ENCODE measurements around the gene KCTD13. TPM values are rescaled to one million over a fixed set of nuclear protein-coding genes. Genes with fewer than 3 reads are reported as not detected.
"Not testable (repeated sequence)": the region's sequence is repeated elsewhere in the genome, so short reads cannot be mapped to it uniquely, and the experiment has no call there.

The KCTD13 gene
- total RNA-seq, 1 experiment from 2014 or later, result 8.2 TPM

- Histone ChIP-seq H3K4me1 (ENCODE audit: insufficient read depth, low read length) (no peaks in the 10 kb centered on the region), H3K79me2 (ENCODE audit: low read length) (no peaks in the 10 kb centered on the region), H3K27ac (ENCODE audit: low read length) (no peak overlapping the region), H4K20me1 (ENCODE audit: low read length) (no peaks in the 10 kb centered on the region), H3K4me2 (ENCODE audit: low read length) (no peak overlapping the region), H3K4me3 (ENCODE audit: low read length) (no peak overlapping the region), H3K27me3 (ENCODE audit: low read length) (no peaks in the 10 kb centered on the region), H3K9me3 (ENCODE audit: low read length) (no peaks in the 10 kb centered on the region), H3K9ac (ENCODE audit: low read length) (no peak overlapping the region), H3K9me2 (replicated peaks; ENCODE audit: low read length) (no peaks in the 10 kb centered on the region), H3K36me3 (ENCODE audit: low read depth, low read length) (no peaks in the 10 kb centered on the region), H3F3A (ENCODE audit: low read length, unreplicated experiment) (no peaks in the 10 kb centered on the region), H2AFZ (ENCODE audit: low read length) (no peak overlapping the region)
- no peak for ATAC-seq
- no peak for DNase-seq
- CTCF ChIA-PET, result no interaction called here
- TF ChIP-seq EZH2 (IDR thresholded peaks at IDR 0.05; ENCODE audit: low read length, unreplicated experiment) (no peak), CTCF (conservative IDR thresholded peaks at IDR 0.05; ENCODE audit: low read depth, low read length) (no peak), EZH2phosphoT487 (IDR thresholded peaks at IDR 0.05; ENCODE audit: borderline replicate concordance, low read length) (no peak)
- intact Hi-C loops (cut with micrococcal nuclease), result no loop called here
- POLR2A ChIA-PET (ENCODE audit: unreplicated experiment), result no interaction called here
- BruUV-seq (replicated peaks), result no TSS peak
Observed at GRCh38 chr16:29875206-29875605, 50.8 kb downstream of the KCTD13 start.

- Histone ChIP-seq H3K9ac (ENCODE audit: low read length) (no peak overlapping the region), H3K4me3 (ENCODE audit: low read length) (no peak overlapping the region), H3K9me2 (replicated peaks; ENCODE audit: low read length) (no peaks in the 10 kb centered on the region), H3K4me1 (ENCODE audit: insufficient read depth, low read length) (no peaks in the 10 kb centered on the region), H3F3A (ENCODE audit: low read length, unreplicated experiment) (no peaks in the 10 kb centered on the region), H3K4me2 (ENCODE audit: low read length) (no peak overlapping the region), H2AFZ (ENCODE audit: low read length) (no peak overlapping the region), H3K27ac (ENCODE audit: low read length) (no peak overlapping the region), H3K9me3 (ENCODE audit: low read length) (no peaks in the 10 kb centered on the region), H4K20me1 (ENCODE audit: low read length) (no peaks in the 10 kb centered on the region), H3K79me2 (ENCODE audit: low read length) (no peaks in the 10 kb centered on the region), H3K27me3 (ENCODE audit: low read length) (no peaks in the 10 kb centered on the region), H3K36me3 (ENCODE audit: low read depth, low read length) (no peaks in the 10 kb centered on the region)
- ChIA-PET CTCF (no interaction called here), POLR2A (ENCODE audit: unreplicated experiment) (no interaction called here)
- intact Hi-C loops (cut with micrococcal nuclease), result no loop called here
- TF ChIP-seq EZH2 (IDR thresholded peaks at IDR 0.05; ENCODE audit: low read length, unreplicated experiment) (no peak), CTCF (conservative IDR thresholded peaks at IDR 0.05; ENCODE audit: low read depth, low read length) (no peak)
- DNase-seq (no peak), ATAC-seq (no peak)
- BruUV-seq (replicated peaks), result no TSS peak
Observed at GRCh38 chr16:29873319-29873718, 52.7 kb downstream of the KCTD13 start.

- Histone ChIP-seq H3K9ac (ENCODE audit: low read length) (no peak overlapping the region), H3K27me3 (ENCODE audit: low read length) (no peaks in the 10 kb centered on the region), H3K9me2 (replicated peaks; ENCODE audit: low read length) (no peaks in the 10 kb centered on the region), H3K4me1 (ENCODE audit: insufficient read depth, low read length) (no peaks in the 10 kb centered on the region), H2AFZ (ENCODE audit: low read length) (no peak overlapping the region), H3K79me2 (ENCODE audit: low read length) (no peaks in the 10 kb centered on the region), H4K20me1 (ENCODE audit: low read length) (no peaks in the 10 kb centered on the region), H3K4me3 (ENCODE audit: low read length) (no peak overlapping the region), H3K27ac (ENCODE audit: low read length) (no peak overlapping the region), H3K36me3 (ENCODE audit: low read depth, low read length) (no peaks in the 10 kb centered on the region), H3K9me3 (ENCODE audit: low read length) (no peaks in the 10 kb centered on the region), H3K4me2 (ENCODE audit: low read length) (no peak overlapping the region), H3F3A (ENCODE audit: low read length, unreplicated experiment) (no peaks in the 10 kb centered on the region)
- ATAC-seq (no peak), DNase-seq (no peak)
- no TSS peak for BruUV-seq (replicated peaks)
- POLR2A ChIA-PET (ENCODE audit: unreplicated experiment), result no interaction called here
- CTCF ChIA-PET, result no interaction called here
- TF ChIP-seq EZH2 (IDR thresholded peaks at IDR 0.05; ENCODE audit: low read length, unreplicated experiment), result no peak
- no peak for TF ChIP-seq CTCF (conservative IDR thresholded peaks at IDR 0.05; ENCODE audit: low read depth, low read length)
- intact Hi-C loops (cut with micrococcal nuclease), result no loop called here
Observed at GRCh38 chr16:29871822-29872546, 54.0 kb downstream of the KCTD13 start.

- ATAC-seq; H3K79me2 ChIP-seq (ENCODE audit: low read length); DNase-seq; H3F3A ChIP-seq (ENCODE audit: low read length, unreplicated experiment); CTCF ChIA-PET; POLR2A ChIA-PET (ENCODE audit: unreplicated experiment); H3K9ac ChIP-seq (ENCODE audit: low read length); H3K9me3 ChIP-seq (ENCODE audit: low read length); H2AFZ ChIP-seq (ENCODE audit: low read length); intact Hi-C loops (cut with micrococcal nuclease); H3K27ac ChIP-seq (ENCODE audit: low read length); H4K20me1 ChIP-seq (ENCODE audit: low read length); H3K27me3 ChIP-seq (ENCODE audit: low read length); H3K36me3 ChIP-seq (ENCODE audit: low read depth, low read length); H3K9me2 ChIP-seq (replicated peaks; ENCODE audit: low read length); H3K4me1 ChIP-seq (ENCODE audit: insufficient read depth, low read length); H3K4me3 ChIP-seq (ENCODE audit: low read length); BruUV-seq (replicated peaks); H3K4me2 ChIP-seq (ENCODE audit: low read length): not testable (repeated sequence)
Observed at GRCh38 chr16:29869067-29869466, 57.0 kb downstream of the KCTD13 start.

All from PC-3 (cell line).